Peyer's patch (tissue), 4 donors: ENCODE data around the gene FYB1. TPM values are rescaled to one million over a fixed set of nuclear protein-coding genes. Genes with fewer than 3 reads are reported as not detected.

Experiments
- DNase-seq, 3 donors: peaks; one replicate each; pipeline ENCODE4 v3.0.0-alpha.2; 2017 to 2019
- H3K27ac ChIP-seq, 4 donors: fragments of 200-600 bp; sonication (generic); one replicate each; pipeline ENCODE4 v1.5.1; 2016 to 2019
- H3K27me3 ChIP-seq, 2 donors: fragments of 200-600 bp; sonication (generic); one replicate each; pipeline ENCODE4 v1.5.1; 2019
- H3K36me3 ChIP-seq, 3 donors: fragments of 200-600 bp; sonication (generic); one replicate each; pipeline ENCODE4 v1.5.1; 2016 to 2019
- H3K4me1 ChIP-seq, 4 donors: fragments of 200-600 bp; sonication (generic); one replicate each; pipeline ENCODE4 v1.5.1; 2016 to 2019
- H3K4me3 ChIP-seq, 4 donors: fragments of 200-600 bp; sonication (generic); 1 replicate in 3 of 4; 2 replicates in 1 of 4; pipeline ENCODE4 v1.5.1; 2016 to 2019; ENCODE audit warnings: mild to moderate bottlenecking in 1 of 4
- H3K9me3 ChIP-seq, 4 donors: fragments of 200-600 bp; sonication (generic); one replicate each; pipeline ENCODE4 v1.5.1; 2016 to 2019; ENCODE audit warnings: mild to moderate bottlenecking in 1 of 4
- CTCF ChIP-seq, 6 experiments: fragments of 450-650 bp in 4 of 6; fragments of 200-600 bp in 2 of 6; sonication (generic) in 1 of 6; IDR thresholded peaks; one replicate each; pipeline ENCODE4 v1.5.1; 2017 to 2019; ENCODE audit warnings: antibody characterized with exemption in 6 of 6, mild to moderate bottlenecking in 3 of 6, moderate library complexity in 1 of 6
- POLR2A ChIP-seq, 2 donors: fragments of 450-650 bp; IDR thresholded peaks; one replicate each; pipeline ENCODE4 v1.5.1; 2017; ENCODE audit warnings: antibody characterized with exemption in 2 of 2, mild to moderate bottlenecking in 2 of 2, moderate library complexity in 2 of 2
- total RNA-seq, 4 donors: library from RNA; depleted of rRNA; stranded (reverse); fragments of >200 nt; gene quantifications; one replicate each; pipeline ENCODE4 v1.1.0, GENCODE V29; 2016

The FYB1 gene
- total RNA-seq, 4 donors from 2014 or later, result 12.1 to 184 (median 17.6) TPM

DNA sequence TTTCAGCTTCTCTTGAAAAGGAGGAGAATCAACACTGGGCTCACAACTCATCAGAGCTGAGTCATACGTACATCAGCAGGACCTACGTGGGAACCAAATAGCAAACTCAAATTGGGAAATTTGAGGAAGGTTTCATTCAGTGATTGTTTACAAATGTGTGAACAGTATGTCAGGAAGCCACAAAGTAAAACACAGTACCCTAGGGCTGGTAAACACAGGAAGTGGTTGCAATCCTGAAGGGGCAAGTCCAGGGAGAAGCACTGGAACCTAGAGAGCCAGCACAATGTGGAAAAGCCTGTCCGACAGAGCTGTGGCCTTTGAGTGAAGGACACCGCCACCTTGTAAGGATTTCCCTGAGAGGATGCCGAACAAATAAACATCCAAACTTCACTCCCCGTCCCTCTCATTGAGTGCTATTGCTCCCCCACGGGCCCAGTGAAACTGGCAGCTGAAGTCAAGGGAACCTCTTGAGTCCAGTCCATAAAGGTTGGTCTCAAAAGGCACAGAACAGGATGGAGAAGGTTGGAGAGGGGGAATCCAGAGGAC lies 118.4 kb downstream of the FYB1 start:
- no peak overlapping the region for H3K4me3 ChIP-seq
- no peaks in the 10 kb centered on the region for H3K36me3 ChIP-seq
- H3K27me3 ChIP-seq, result no peaks in the 10 kb centered on the region
- no peaks in the 10 kb centered on the region for H3K4me1 ChIP-seq
- peak overlapping the region in 2 of 4 donors; percentile 2 to 28 for H3K27ac ChIP-seq
- H3K9me3 ChIP-seq, result no peaks in the 10 kb centered on the region
- no peak for DNase-seq
- TF ChIP-seq CTCF (IDR thresholded peaks at IDR 0.05) (no peak), POLR2A (IDR thresholded peaks at IDR 0.05) (no peak)

DNA sequence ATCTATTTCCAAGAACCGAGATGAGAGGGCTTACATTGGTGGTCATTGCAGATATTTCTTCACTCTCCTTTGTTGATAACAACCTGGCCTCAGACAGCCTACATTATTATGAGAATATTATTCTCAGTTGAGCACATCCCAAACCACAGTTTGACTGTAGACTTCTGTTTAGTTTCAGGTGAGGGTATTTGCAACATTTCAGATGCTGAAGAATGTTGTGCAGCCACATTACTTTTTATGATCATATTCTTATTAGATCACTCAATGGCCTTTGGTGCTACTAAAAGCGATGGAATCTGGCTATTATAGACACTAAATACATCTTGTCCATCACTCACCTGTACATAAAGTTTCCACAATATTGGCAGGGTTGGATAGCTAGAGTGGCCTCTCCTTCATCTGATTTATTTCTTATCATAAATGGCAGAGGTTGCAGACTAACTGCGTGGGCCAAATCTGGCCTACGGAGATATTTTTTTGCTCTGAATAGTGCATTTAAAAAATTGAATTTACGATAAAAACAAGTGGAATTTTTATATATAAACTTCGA lies 119.0 kb downstream of the FYB1 start:
- no peak for DNase-seq
- Histone ChIP-seq H3K36me3 (no peaks in the 10 kb centered on the region), H3K4me1 (no peaks in the 10 kb centered on the region), H3K4me3 (no peak overlapping the region), H3K27ac (no peak overlapping the region), H3K9me3 (no peaks in the 10 kb centered on the region), H3K27me3 (no peaks in the 10 kb centered on the region)
- TF ChIP-seq CTCF (IDR thresholded peaks at IDR 0.05) (no peak), POLR2A (IDR thresholded peaks at IDR 0.05) (no peak)

DNA sequence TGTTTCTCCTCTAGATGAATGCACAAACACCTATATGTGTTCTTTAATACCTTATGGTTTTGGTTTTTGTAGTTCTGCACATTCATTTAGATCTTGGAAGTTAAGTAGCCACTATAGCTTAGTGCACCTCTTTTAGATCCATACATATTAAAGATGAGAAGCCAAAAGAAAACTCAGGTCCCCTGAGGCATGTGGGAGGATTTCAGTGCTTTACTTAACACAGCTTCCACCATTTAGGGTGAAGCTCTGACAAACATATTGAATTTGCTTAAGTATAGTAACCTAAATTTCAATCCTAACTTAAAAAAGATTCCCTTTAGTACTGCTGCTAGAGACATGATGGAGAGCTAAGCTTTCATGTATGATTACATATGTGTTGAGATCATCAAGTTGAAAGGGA lies 119.5 kb downstream of the FYB1 start:
- Histone ChIP-seq H3K4me3 (no peak overlapping the region), H3K36me3 (no peaks in the 10 kb centered on the region), H3K27me3 (no peaks in the 10 kb centered on the region), H3K9me3 (no peaks in the 10 kb centered on the region), H3K27ac (no peak overlapping the region), H3K4me1 (no peaks in the 10 kb centered on the region)
- DNase-seq, result no peak
- TF ChIP-seq CTCF (IDR thresholded peaks at IDR 0.05) (no peak), POLR2A (IDR thresholded peaks at IDR 0.05) (no peak)

- Histone ChIP-seq H3K9me3 (no peaks in the 10 kb centered on the region), H3K4me1 (no peaks in the 10 kb centered on the region), H3K4me3 (no peak overlapping the region), H3K36me3 (no peaks in the 10 kb centered on the region), H3K27me3 (no peaks in the 10 kb centered on the region), H3K27ac (no peak overlapping the region)
- no peak for DNase-seq
- no peak for TF ChIP-seq CTCF (IDR thresholded peaks at IDR 0.05)
- TF ChIP-seq POLR2A (IDR thresholded peaks at IDR 0.05), result no peak
These were observed 126.0 kb downstream of the FYB1 start for GRCh38 chr5:39093352-39093751.

- TF ChIP-seq POLR2A (IDR thresholded peaks at IDR 0.05), result no peak
- TF ChIP-seq CTCF (IDR thresholded peaks at IDR 0.05), result no peak
- Histone ChIP-seq H3K4me3 (no peak overlapping the region), H3K36me3 (no peaks in the 10 kb centered on the region), H3K4me1 (no peaks in the 10 kb centered on the region), H3K9me3 (no peaks in the 10 kb centered on the region), H3K27me3 (no peaks in the 10 kb centered on the region), H3K27ac (no peak overlapping the region)
- no peak for DNase-seq
These were observed 126.6 kb downstream of the FYB1 start for GRCh38 chr5:39092581-39093351.
